KMS-11 (cell line): ENCODE measurements around the gene ABI2.
A peak's percentile ranks its signal among the peaks of the same experiment; 100 is the strongest.

Experiments used
- H2AFZ ChIP-seq: fragments of 200-600 bp; sonication (generic); 2 replicates; pipeline ENCODE4 v1.6.1; 2016; ENCODE audit warnings: antibody characterized with exemption, mixed run types, low read depth
- H3K27ac ChIP-seq: fragments of 200-600 bp; sonication (generic); 2 replicates; pipeline ENCODE4 v1.6.1; 2016; ENCODE audit warnings: mild to moderate bottlenecking, mixed run types
- H3K27me3 ChIP-seq: fragments of 200-600 bp; sonication (generic); 2 replicates; pipeline ENCODE4 v1.6.1; 2017; ENCODE audit warnings: mild to moderate bottlenecking, low read depth, mixed run types, moderate library complexity; ENCODE audit not compliant: insufficient read depth
- H3K36me3 ChIP-seq: fragments of 200-600 bp; sonication (generic); 2 replicates; pipeline ENCODE4 v1.6.1; 2017; ENCODE audit warnings: mild to moderate bottlenecking, mixed run types; ENCODE audit not compliant: insufficient read depth
- H3K4me1 ChIP-seq: fragments of 200-600 bp; sonication (generic); 2 replicates; pipeline ENCODE4 v1.6.1; 2016; ENCODE audit warnings: mild to moderate bottlenecking, low read depth, mixed run types; ENCODE audit not compliant: poor library complexity, severe bottlenecking
- H3K4me2 ChIP-seq: fragments of 200-600 bp; sonication (generic); 2 replicates; pipeline ENCODE4 v1.7.0; 2016; ENCODE audit warnings: mild to moderate bottlenecking, mixed run types
- H3K4me3 ChIP-seq: fragments of 200-600 bp; sonication (generic); IDR thresholded peaks from 2 replicates; pipeline ENCODE4 v1.6.1; 2017; ENCODE audit warnings: low read depth, low read length, mixed read lengths; ENCODE audit not compliant: insufficient read depth
- H3K79me2 ChIP-seq: fragments of 200-600 bp; sonication (generic); 2 replicates; pipeline ENCODE4 v1.6.1; 2016; ENCODE audit warnings: low read depth, mixed run types; ENCODE audit not compliant: insufficient read depth
- H3K9ac ChIP-seq: fragments of 200-600 bp; sonication (generic); 2 replicates; pipeline ENCODE4 v1.6.1; 2016; ENCODE audit warnings: mild to moderate bottlenecking, mixed run types
- H4K20me1 ChIP-seq: fragments of 200-600 bp; sonication (generic); 2 replicates; pipeline ENCODE4 v1.6.1; 2016; ENCODE audit warnings: mild to moderate bottlenecking, mixed run types; ENCODE audit not compliant: insufficient read depth
- CTCF ChIP-seq: fragments of 200-600 bp; sonication (generic); conservative IDR thresholded peaks from 2 replicates; pipeline ENCODE4 v1.6.1; 2017; ENCODE audit warnings: low read depth, mild to moderate bottlenecking, antibody characterized with exemption, low read length, moderate library complexity, mixed read lengths

The ABI2 gene

GRCh38 chr2:203442463-203442862, 114.3 kb downstream of the ABI2 start:
- Histone ChIP-seq H3K36me3 (no peaks in the 10 kb centered on the region), H3K9ac (peak overlapping the region; percentile 25; the same call in 1 of the 2 replicates), H4K20me1 (no peaks in the 10 kb centered on the region), H2AFZ (no peak overlapping the region), H3K27me3 (no peaks in the 10 kb centered on the region), H3K4me1 (peaks cover 63% of the 10 kb centered on the region), H3K79me2 (no peaks in the 10 kb centered on the region), H3K4me3 (no peak overlapping the region), H3K4me2 (peak overlapping the region; percentile 55), H3K27ac (peak overlapping the region; percentile 71)
- no peak for TF ChIP-seq CTCF

- no peaks in the 10 kb centered on the region for H4K20me1 ChIP-seq
- H3K4me3 ChIP-seq, result no peak overlapping the region
- H3K79me2 ChIP-seq, result no peaks in the 10 kb centered on the region
- 0 out of 2 replicates have a peak overlapping the region, but pooled peaks have one; percentile 15 for H3K4me2 ChIP-seq
- H3K27ac ChIP-seq, result no peak overlapping the region
- H3K4me1 ChIP-seq, result peaks cover 68% of the 10 kb centered on the region
- H3K36me3 ChIP-seq, result no peaks in the 10 kb centered on the region
- no peak for TF ChIP-seq CTCF
- H3K27me3 ChIP-seq, result no peaks in the 10 kb centered on the region
- H3K9ac ChIP-seq, result no peak overlapping the region
- no peak overlapping the region for H2AFZ ChIP-seq
These were observed 116.5 kb downstream of the ABI2 start for GRCh38 chr2:203444738-203445137.

GRCh38 chr2:203446071-203446481, 117.9 kb downstream of the ABI2 start:
- H3K36me3 ChIP-seq, result no peaks in the 10 kb centered on the region
- peak overlapping the region; percentile 23; the same call in 1 of the 2 replicates for H2AFZ ChIP-seq
- no peak overlapping the region for H3K4me3 ChIP-seq
- no peak overlapping the region; the same call in 1 of the 2 replicates for H3K9ac ChIP-seq
- no peak for TF ChIP-seq CTCF
- peak overlapping the region; percentile 70 for H3K27ac ChIP-seq
- H3K79me2 ChIP-seq, result no peaks in the 10 kb centered on the region
- no peaks in the 10 kb centered on the region for H4K20me1 ChIP-seq
- H3K27me3 ChIP-seq, result no peaks in the 10 kb centered on the region
- peak overlapping the region; percentile 55 for H3K4me2 ChIP-seq
- peaks cover 69% of the 10 kb centered on the region for H3K4me1 ChIP-seq

GRCh38 chr2:203446780-203447179, 118.6 kb downstream of the ABI2 start:
- Histone ChIP-seq H3K9ac (no peak overlapping the region), H2AFZ (peak overlapping the region; percentile 23; the same call in 1 of the 2 replicates), H3K4me1 (peaks cover 70% of the 10 kb centered on the region), H3K79me2 (no peaks in the 10 kb centered on the region), H3K4me2 (peak overlapping the region; percentile 55), H3K27me3 (no peaks in the 10 kb centered on the region), H3K27ac (peak overlapping the region; percentile 70), H3K36me3 (no peaks in the 10 kb centered on the region), H4K20me1 (no peaks in the 10 kb centered on the region), H3K4me3 (no peak overlapping the region)
- TF ChIP-seq CTCF, result no peak
